Measurements from ENCODE around the gene FASTKD2.

Gene FASTKD2

DNA sequence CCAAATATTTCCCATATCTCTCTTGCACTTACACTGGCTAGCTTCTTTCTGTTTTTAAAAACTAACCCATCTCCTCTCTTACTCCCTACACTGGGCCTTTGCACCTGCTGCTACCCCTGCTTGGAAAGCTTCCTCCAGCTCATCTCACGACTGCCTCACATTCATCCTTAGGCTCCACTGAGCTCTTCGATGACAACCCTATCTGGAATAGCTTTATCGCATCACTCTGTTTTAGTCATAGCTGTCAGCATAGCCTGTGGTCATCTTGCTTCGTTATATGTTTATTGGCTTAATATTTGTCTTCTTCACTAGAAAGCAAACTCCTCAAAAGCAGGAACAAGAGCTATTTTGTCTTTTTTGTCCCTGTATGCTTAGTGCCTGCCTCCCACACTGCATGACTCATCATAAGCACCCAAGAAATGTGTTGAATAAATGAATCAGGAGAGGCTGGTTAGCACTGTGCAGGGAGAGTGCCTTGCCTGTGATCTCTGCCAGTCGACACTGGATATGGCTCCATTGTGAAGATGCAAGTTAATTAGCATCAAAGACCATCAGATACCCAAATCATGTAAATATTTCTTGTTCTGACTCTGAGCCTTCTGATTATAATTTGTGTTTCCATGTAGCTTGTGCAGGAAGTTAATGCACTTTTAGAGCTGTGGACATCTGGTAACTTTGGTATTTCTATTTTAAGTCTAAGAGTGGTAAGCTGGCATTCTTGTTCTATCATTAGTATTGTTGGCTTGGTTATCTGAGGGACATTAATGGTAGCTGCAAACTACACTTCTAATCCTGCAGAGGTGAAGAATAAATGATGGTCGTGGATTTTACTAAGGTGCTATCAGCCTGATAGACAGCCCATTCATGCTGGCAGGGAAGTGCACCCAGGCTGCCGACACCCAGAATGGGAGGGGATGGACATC lies 36.9 kb upstream of the FASTKD2 start:
- no peak overlapping the region for H3K27ac ChIP-seq
- TF ChIP-seq, protein P1, sequence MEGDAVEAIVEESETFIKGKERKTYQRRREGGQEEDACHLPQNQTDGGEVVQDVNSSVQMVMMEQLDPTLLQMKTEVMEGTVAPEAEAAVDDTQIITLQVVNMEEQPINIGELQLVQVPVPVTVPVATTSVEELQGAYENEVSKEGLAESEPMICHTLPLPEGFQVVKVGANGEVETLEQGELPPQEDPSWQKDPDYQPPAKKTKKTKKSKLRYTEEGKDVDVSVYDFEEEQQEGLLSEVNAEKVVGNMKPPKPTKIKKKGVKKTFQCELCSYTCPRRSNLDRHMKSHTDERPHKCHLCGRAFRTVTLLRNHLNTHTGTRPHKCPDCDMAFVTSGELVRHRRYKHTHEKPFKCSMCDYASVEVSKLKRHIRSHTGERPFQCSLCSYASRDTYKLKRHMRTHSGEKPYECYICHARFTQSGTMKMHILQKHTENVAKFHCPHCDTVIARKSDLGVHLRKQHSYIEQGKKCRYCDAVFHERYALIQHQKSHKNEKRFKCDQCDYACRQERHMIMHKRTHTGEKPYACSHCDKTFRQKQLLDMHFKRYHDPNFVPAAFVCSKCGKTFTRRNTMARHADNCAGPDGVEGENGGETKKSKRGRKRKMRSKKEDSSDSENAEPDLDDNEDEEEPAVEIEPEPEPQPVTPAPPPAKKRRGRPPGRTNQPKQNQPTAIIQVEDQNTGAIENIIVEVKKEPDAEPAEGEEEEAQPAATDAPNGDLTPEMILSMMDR (IDR thresholded peaks at IDR 0.05) = no peak
- no peak for TF ChIP-seq ZFX (IDR thresholded peaks at IDR 0.05; ENCODE audit: borderline replicate concordance)

GRCh38 chr2:206733341-206733740 lies 32.1 kb upstream of the FASTKD2 start:
- TF ChIP-seq ZFX (IDR thresholded peaks at IDR 0.05; ENCODE audit: borderline replicate concordance) = no peak
- TF ChIP-seq, protein P1 (IDR thresholded peaks at IDR 0.05) = no peak
- no peak overlapping the region for H3K27ac ChIP-seq

- no peak overlapping the region for H3K27ac ChIP-seq
- TF ChIP-seq ZFX (IDR thresholded peaks at IDR 0.05; ENCODE audit: borderline replicate concordance) = no peak
- TF ChIP-seq, protein P1 (IDR thresholded peaks at IDR 0.05) = no peak
Observed at GRCh38 chr2:206736935-206737334, 28.5 kb upstream of the FASTKD2 start.

- TF ChIP-seq, protein P1 (IDR thresholded peaks at IDR 0.05) = no peak
- no peak for TF ChIP-seq ZFX (IDR thresholded peaks at IDR 0.05; ENCODE audit: borderline replicate concordance)
- H3K27ac ChIP-seq = no peak overlapping the region
Observed at GRCh38 chr2:206739271-206739670, 26.1 kb upstream of the FASTKD2 start.

DNA sequence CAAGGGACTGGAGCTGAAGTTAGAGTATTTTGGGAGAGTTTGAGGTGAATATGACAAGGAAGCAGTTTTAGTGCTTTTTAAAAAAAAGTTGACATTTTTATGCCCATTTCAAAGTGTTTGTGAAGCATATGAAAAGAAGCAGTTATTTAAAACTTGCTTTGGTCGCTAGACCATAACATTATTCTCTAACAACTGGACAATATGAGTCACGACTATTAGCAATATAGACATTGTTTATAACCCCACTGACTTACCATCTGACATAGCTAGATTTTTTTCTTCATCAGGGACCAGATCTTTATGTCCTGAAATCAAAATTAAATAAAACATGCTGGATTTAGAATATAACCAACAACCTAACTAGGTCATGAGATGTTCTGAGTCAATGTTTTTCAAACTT lies 24.6 kb upstream of the FASTKD2 start:
- TF ChIP-seq, protein P1 (IDR thresholded peaks at IDR 0.05) = no peak
- TF ChIP-seq ZFX (IDR thresholded peaks at IDR 0.05; ENCODE audit: borderline replicate concordance) = no peak
- H3K27ac ChIP-seq = no peak overlapping the region

GRCh38 chr2:206756816-206757215 lies 8.6 kb upstream of the FASTKD2 start:
- TF ChIP-seq, protein P1 (IDR thresholded peaks at IDR 0.05) = no peak
- TF ChIP-seq ZFX (IDR thresholded peaks at IDR 0.05; ENCODE audit: borderline replicate concordance) = no peak
- H3K27ac ChIP-seq = no peak overlapping the region

DNA sequence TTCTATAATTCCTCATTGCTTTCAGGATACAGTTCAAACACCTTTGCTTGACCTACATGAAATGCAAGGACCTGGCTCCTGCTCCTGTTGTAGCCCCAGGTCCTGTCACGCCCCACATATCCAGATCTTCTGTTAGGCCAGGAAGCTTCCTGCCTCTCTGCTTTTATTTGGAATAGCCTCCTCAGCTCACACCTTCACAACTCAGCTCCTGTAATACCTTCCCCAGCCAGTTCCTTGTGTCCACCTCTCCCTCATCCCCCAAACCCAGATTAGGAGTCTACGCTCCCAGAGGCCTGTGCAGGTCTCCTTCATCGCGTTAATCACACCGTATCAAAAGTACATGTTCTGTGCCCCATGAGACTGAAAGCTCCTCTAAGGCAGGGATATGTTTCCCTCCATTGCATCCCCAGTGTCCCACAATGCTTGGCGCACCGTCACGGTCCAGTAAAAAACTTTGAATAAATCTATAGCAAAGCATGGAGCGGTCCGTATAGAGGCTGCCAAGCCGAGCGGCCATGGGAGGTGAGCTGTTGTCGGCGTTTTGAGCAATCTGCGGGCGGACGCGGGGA lies 649 bp upstream of the FASTKD2 start:
- TF ChIP-seq, protein P1 (IDR thresholded peaks at IDR 0.05) = no peak
- no peak for TF ChIP-seq ZFX (IDR thresholded peaks at IDR 0.05; ENCODE audit: borderline replicate concordance)
- H3K27ac ChIP-seq = peak overlapping the region; percentile 79

All from 22Rv1 (cell line).